Subcutaneous adipose tissue (tissue), 4 donors: Measurements from ENCODE around the gene DNAH5. TPM values are rescaled to one million over a fixed set of nuclear protein-coding genes. Genes with fewer than 3 reads are reported as not detected.

Experiments used
- CTCF ChIP-seq: fragments of 450-650 bp; IDR thresholded peaks from one replicate; pipeline ENCODE4 v1.5.1; 2016; ENCODE audit warnings: low read depth, mild to moderate bottlenecking, control low read depth, antibody characterized with exemption, moderate library complexity
- total RNA-seq, 4 donors: library from RNA; depleted of rRNA; stranded (reverse); fragments of >200 nt; gene quantifications; one replicate each; pipeline ENCODE4 v1.1.0, GENCODE V29; 2016

The DNAH5 gene
- total RNA-seq, 4 donors from 2014 or later: under 0.01 to 1.1 (median 0.19) TPM

GRCh38 chr5:13660072-13660471 lies 284.4 kb downstream of the DNAH5 start:
- no peak for TF ChIP-seq CTCF

- no peak for TF ChIP-seq CTCF
Measured at GRCh38 chr5:13659391-13659790, 285.1 kb downstream of the DNAH5 start.

GRCh38 chr5:13658761-13659160 lies 285.7 kb downstream of the DNAH5 start:
- no peak for TF ChIP-seq CTCF

GRCh38 chr5:13658152-13658551 lies 286.3 kb downstream of the DNAH5 start:
- TF ChIP-seq CTCF: no peak

- no peak for TF ChIP-seq CTCF
Measured at GRCh38 chr5:13653709-13654108, 290.8 kb downstream of the DNAH5 start.

GRCh38 chr5:13649656-13650055 lies 294.8 kb downstream of the DNAH5 start:
- TF ChIP-seq CTCF: no peak

- no peak for TF ChIP-seq CTCF
Measured at GRCh38 chr5:13648822-13649221, 295.7 kb downstream of the DNAH5 start.
